HCT116 (cell line): ENCODE results near the gene PIWIL4. TPM values are rescaled to one million over a fixed set of nuclear protein-coding genes. Genes with fewer than 3 reads are reported as not detected.

ENCODE experiments used
- ATAC-seq: fragments of 200-7000 bp; cut with Tn5 transposase; 2 replicates; pipeline ENCODE4 v1.9.1; 2020; ENCODE audit warnings: mild to moderate bottlenecking, moderate library complexity
- BruUV-seq: library from RNA; stranded (reverse); fragments of 400-500 nt; replicated peaks from 2 replicates; lab custom pipeline; 2021; lab: Mats Ljungman, UMichigan
- CTCF ChIA-PET: fragments of 300-600 bp; sonication (Branson Sonifier 250); formaldehyde crosslinking; loops from one replicate; lab custom pipeline; 2021; ENCODE audit warnings: antibody characterized with exemption; lab: Charles Lee
- POLR2A ChIA-PET: fragments of 300-600, 350-600 bp; sonication (Branson Sonifier 250); formaldehyde crosslinking; loops from one replicate; lab custom pipeline; 2021; ENCODE audit warnings: antibody characterized with exemption; lab: Charles Lee
- RAD21 ChIA-PET, 2 experiments: fragments of 300-600 bp; sonication (Branson Sonifier 250); formaldehyde crosslinking; loops; one replicate each; lab custom pipeline; 2023; ENCODE audit warnings: low total read pairs in 2 of 2; ENCODE audit not compliant: uncharacterized antibody in 2 of 2, unreplicated experiment in 2 of 2, low non-redundant PET in 1 of 2; lab: Charles Lee
- DNase-seq: peaks from one replicate; pipeline ENCODE4 v3.0.0-alpha.2; 2010; ENCODE audit warnings: low read depth, low spot score
- H2AFZ ChIP-seq: fragments of 200-600 bp; shearing (Covaris generic), sonication (generic); 2 replicates; pipeline ENCODE4 v1.6.1; 2017; ENCODE audit warnings: low read depth, mixed run types, mixed read lengths, antibody characterized with exemption, low read length; ENCODE audit not compliant: poor library complexity, severe bottlenecking
- H3K27ac ChIP-seq: 2 replicates; pipeline ENCODE4 v1.5.1; 2012; ENCODE audit warnings: low read depth, low read length
- H3K27me3 ChIP-seq: fragments of 200-600 bp; sonication (generic); 2 replicates; pipeline ENCODE4 v1.6.1; 2016; ENCODE audit warnings: mixed run types, low read length, mixed read lengths; ENCODE audit not compliant: insufficient read depth
- H3K36me3 ChIP-seq, 2 experiments: fragments of 200-500 bp in 1 of 2; fragments of 200-600 bp in 1 of 2; sonication (Bioruptor generic) in 1 of 2; sonication (generic) in 1 of 2; 2 replicates each; pipeline versions ENCODE4 v1.5.1 to v1.6.1; 2014 to 2016; ENCODE audit warnings: low read length in 2 of 2, inconsistent platforms in 1 of 2, mixed read lengths in 1 of 2, mixed run types in 1 of 2; ENCODE audit not compliant: insufficient read depth in 2 of 2, control insufficient read depth in 1 of 2
- H3K4me1 ChIP-seq, 2 experiments: fragments of 200-600 bp in 1 of 2; sonication (generic) in 1 of 2; 2 replicates each; pipeline versions ENCODE4 v1.5.1 to v1.6.1; 2012 to 2017; ENCODE audit warnings: low read length in 2 of 2, inconsistent platforms in 1 of 2, mild to moderate bottlenecking in 1 of 2, mixed read lengths in 1 of 2, mixed run types in 1 of 2, moderate library complexity in 1 of 2; ENCODE audit not compliant: insufficient read depth in 2 of 2, control insufficient read depth in 1 of 2
- H3K4me2 ChIP-seq: fragments of 200-600 bp; sonication (generic); 2 replicates; pipeline ENCODE4 v1.6.1; 2017; ENCODE audit warnings: mixed run types, low read length, mixed read lengths
- H3K4me3 ChIP-seq, 2 experiments: fragments of 200-600 bp in 1 of 2; sonication (generic) in 1 of 2; replicated peaks in 1 of 2; 2 replicates each; pipeline ENCODE4 v1.5.1; 2011 to 2016; ENCODE audit warnings: low read length in 2 of 2, control low read depth in 1 of 2, low read depth in 1 of 2, mild to moderate bottlenecking in 1 of 2, mixed read lengths in 1 of 2, mixed run types in 1 of 2
- H3K79me2 ChIP-seq: fragments of 200-600 bp; sonication (generic); 2 replicates; pipeline ENCODE4 v1.6.1; 2017; ENCODE audit warnings: mild to moderate bottlenecking, mixed run types, low read length, moderate library complexity, mixed read lengths; ENCODE audit not compliant: insufficient read depth
- H3K9ac ChIP-seq: fragments of 200-600 bp; sonication (generic); 2 replicates; pipeline ENCODE4 v1.6.1; 2016; ENCODE audit warnings: low read length, mixed read lengths
- H3K9me2 ChIP-seq: fragments of 200-600 bp; sonication (generic), shearing (Covaris generic); 2 replicates; pipeline ENCODE4 v1.6.1; 2017; ENCODE audit warnings: mixed run types, mild to moderate bottlenecking, moderate library complexity; ENCODE audit not compliant: insufficient read depth
- H3K9me3 ChIP-seq, 2 experiments: fragments of 200-500 bp in 1 of 2; fragments of 200-600 bp in 1 of 2; sonication (Bioruptor generic) in 1 of 2; sonication (generic) in 1 of 2; 2 replicates each; pipeline ENCODE4 v1.6.1; 2014 to 2017; ENCODE audit warnings: low read length in 2 of 2, mixed read lengths in 2 of 2, inconsistent platforms in 1 of 2, low read depth in 1 of 2, mild to moderate bottlenecking in 1 of 2, mixed run types in 1 of 2, moderate library complexity in 1 of 2; ENCODE audit not compliant: control insufficient read depth in 1 of 2, insufficient read depth in 1 of 2
- H4K20me1 ChIP-seq: fragments of 200-600 bp; sonication (generic), shearing (Covaris generic); 2 replicates; pipeline ENCODE4 v1.6.1; 2017; ENCODE audit warnings: mixed run types, mild to moderate bottlenecking, moderate library complexity; ENCODE audit not compliant: insufficient read depth
- CEBPB ChIP-seq: IDR thresholded peaks from 2 replicates; pipeline ENCODE4 v1.6.1; 2012; ENCODE audit warnings: low read depth
- EGR1 ChIP-seq: IDR thresholded peaks from 2 replicates; pipeline ENCODE4 v1.6.1; 2012; ENCODE audit warnings: low read depth
- EZH2 ChIP-seq: fragments of 200-600 bp; sonication (generic); IDR thresholded peaks from 2 replicates; pipeline ENCODE4 v1.6.1; 2017; ENCODE audit warnings: antibody characterized with exemption, mixed run types
- EZH2phosphoT487 ChIP-seq: fragments of 200-600 bp; IDR thresholded peaks from 2 replicates; pipeline ENCODE4 v1.6.1; 2018; ENCODE audit warnings: antibody characterized with exemption, borderline replicate concordance
- FOSL1 ChIP-seq: IDR thresholded peaks from 2 replicates; pipeline ENCODE4 v1.6.1; 2012; ENCODE audit warnings: low read depth
- JUND ChIP-seq: IDR thresholded peaks from 2 replicates; pipeline ENCODE4 v1.6.1; 2012
- MAX ChIP-seq: IDR thresholded peaks from 2 replicates; pipeline ENCODE4 v1.6.1; 2012
- POLR2A ChIP-seq: IDR thresholded peaks from 2 replicates; pipeline ENCODE4 v1.7.0; 2011; ENCODE audit warnings: borderline replicate concordance; ENCODE audit not compliant: insufficient read depth, insufficient read length; ENCODE audit errors: extremely low read depth
- RAD21 ChIP-seq: IDR thresholded peaks from 2 replicates; pipeline ENCODE4 v1.6.1; 2012; ENCODE audit warnings: low read depth, mild to moderate bottlenecking
- SP1 ChIP-seq: IDR thresholded peaks from 2 replicates; pipeline ENCODE4 v1.6.1; 2012; ENCODE audit warnings: low read depth
- SRF ChIP-seq: IDR thresholded peaks from 2 replicates; pipeline ENCODE4 v1.6.1; 2012; ENCODE audit warnings: low read depth
- TCF7L2 ChIP-seq: IDR thresholded peaks from 2 replicates; pipeline ENCODE4 v1.7.0; 2011; ENCODE audit warnings: borderline replicate concordance, inconsistent platforms; ENCODE audit not compliant: insufficient read depth, insufficient read length; ENCODE audit errors: extremely low read depth
- YY1 ChIP-seq: IDR thresholded peaks from 2 replicates; pipeline ENCODE4 v1.6.1; 2011; ENCODE audit warnings: low read length, low read depth, moderate library complexity, mild to moderate bottlenecking; ENCODE audit not compliant: insufficient replicate concordance; ENCODE audit errors: extremely low read depth
- ZBTB33 ChIP-seq: IDR thresholded peaks from 2 replicates; pipeline ENCODE4 v1.6.1; 2011; ENCODE audit warnings: mild to moderate bottlenecking, low read length, moderate library complexity; ENCODE audit not compliant: insufficient replicate concordance; ENCODE audit errors: extremely low read depth
- ZFX ChIP-seq: fragments of 450-650 bp; IDR thresholded peaks from 2 replicates; pipeline ENCODE4 v1.6.1; 2017
- intact Hi-C: fragments of 100-400 bp; cut with micrococcal nuclease; formaldehyde crosslinking; loops from 2 replicates; pipeline ENCODE4 v1.10.0; 2022
- total RNA-seq: library from RNA; stranded (reverse); gene quantifications from one replicate; pipeline ENCODE4 v1.2.1, GENCODE V29; 2021; ENCODE audit not compliant: unreplicated experiment
- TF ChIP-seq, protein P1 (sequence below): IDR thresholded peaks from 2 replicates; pipeline ENCODE4 v1.6.1; 2012
- TF ChIP-seq, protein P2 (sequence below), 3 experiments: fragments of 200-600 bp in 1 of 3; sonication (generic) in 1 of 3; IDR thresholded peaks in 2 of 3; conservative IDR thresholded peaks in 1 of 3; 2 replicates each; pipeline ENCODE4 v1.5.1; 2012 to 2017; ENCODE audit warnings: low read depth in 2 of 3, low read length in 2 of 3, antibody characterized with exemption in 1 of 3, borderline replicate concordance in 1 of 3, control low read depth in 1 of 3, mild to moderate bottlenecking in 1 of 3, mixed read lengths in 1 of 3, mixed run types in 1 of 3, moderate library complexity in 1 of 3; ENCODE audit not compliant: insufficient read depth in 1 of 3

PIWIL4 gene
- total RNA-seq, 1 experiment from 2014 or later = 0.34 TPM

GRCh38 chr11:94543695-94544645, 23.2 kb upstream of the PIWIL4 start, which contains the start of gene FUT4 (continued):
- TF ChIP-seq EZH2 (no peak), SP1 (peak; percentile 57), TCF7L2 (peak; percentile 40), POLR2A (peak; percentile 52), EZH2phosphoT487 (no peak), EGR1 (peak; percentile 97)

GRCh38 chr11:94544646-94545263, 22.4 kb upstream of the PIWIL4 start:
- Histone ChIP-seq H4K20me1 (no peaks in the 10 kb centered on the region), H3K4me3 (peak overlapping the region; percentile 57 to 66), H3K4me2 (peak overlapping the region; percentile 71), H3K79me2 (peaks cover 9% of the 10 kb centered on the region; the same call in 1 of the 2 replicates), H2AFZ (no peak overlapping the region), H3K27ac (peak overlapping the region; percentile 94), H3K36me3 (no peaks in the 10 kb centered on the region), H3K9me3 (no peaks in the 10 kb centered on the region), H3K9ac (peak overlapping the region; percentile 75), H3K27me3 (no peaks in the 10 kb centered on the region), H3K4me1 (peaks cover 8 to 20% of the 10 kb centered on the region in 2 experiments; a peak in 3 of 4 replicates), H3K9me2 (no peaks in the 10 kb centered on the region)
- ChIA-PET POLR2A (interaction anchor here (0.8 to 1.3 kb wide), 4 partner anchors 13 to 803 kb away, joined by 3 to 4 read pairs (median 4); partner anchors contain the start of genes C11orf54 and TAF1D), CTCF (interaction anchor here (1.3 kb wide), 1 partner anchor 41 kb away, joined by 3 read pairs; no protein-coding TSS in a partner anchor), RAD21 (no interaction called here)
- ATAC-seq = no peak; the same call in 1 of the 2 replicates
- intact Hi-C loops = no loop called here
- DNase-seq = no peak
- BruUV-seq = no TSS peak
- TF ChIP-seq JUND (no peak), CEBPB (no peak), EGR1 (no peak), YY1 (no peak), SRF (no peak), RAD21 (no peak), FOSL1 (no peak), MAX (no peak), ZFX (no peak), ZBTB33 (no peak), EZH2phosphoT487 (no peak), POLR2A (no peak), EZH2 (no peak), SP1 (no peak)
- TF ChIP-seq, protein P1, sequence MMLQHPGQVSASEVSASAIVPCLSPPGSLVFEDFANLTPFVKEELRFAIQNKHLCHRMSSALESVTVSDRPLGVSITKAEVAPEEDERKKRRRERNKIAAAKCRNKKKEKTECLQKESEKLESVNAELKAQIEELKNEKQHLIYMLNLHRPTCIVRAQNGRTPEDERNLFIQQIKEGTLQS = no peak
- TF ChIP-seq, protein P2, sequence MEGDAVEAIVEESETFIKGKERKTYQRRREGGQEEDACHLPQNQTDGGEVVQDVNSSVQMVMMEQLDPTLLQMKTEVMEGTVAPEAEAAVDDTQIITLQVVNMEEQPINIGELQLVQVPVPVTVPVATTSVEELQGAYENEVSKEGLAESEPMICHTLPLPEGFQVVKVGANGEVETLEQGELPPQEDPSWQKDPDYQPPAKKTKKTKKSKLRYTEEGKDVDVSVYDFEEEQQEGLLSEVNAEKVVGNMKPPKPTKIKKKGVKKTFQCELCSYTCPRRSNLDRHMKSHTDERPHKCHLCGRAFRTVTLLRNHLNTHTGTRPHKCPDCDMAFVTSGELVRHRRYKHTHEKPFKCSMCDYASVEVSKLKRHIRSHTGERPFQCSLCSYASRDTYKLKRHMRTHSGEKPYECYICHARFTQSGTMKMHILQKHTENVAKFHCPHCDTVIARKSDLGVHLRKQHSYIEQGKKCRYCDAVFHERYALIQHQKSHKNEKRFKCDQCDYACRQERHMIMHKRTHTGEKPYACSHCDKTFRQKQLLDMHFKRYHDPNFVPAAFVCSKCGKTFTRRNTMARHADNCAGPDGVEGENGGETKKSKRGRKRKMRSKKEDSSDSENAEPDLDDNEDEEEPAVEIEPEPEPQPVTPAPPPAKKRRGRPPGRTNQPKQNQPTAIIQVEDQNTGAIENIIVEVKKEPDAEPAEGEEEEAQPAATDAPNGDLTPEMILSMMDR (IDR thresholded peaks at IDR 0.05 in 2 of 3, conservative IDR thresholded peaks at IDR 0.05 in 1 of 3; ENCODE audit: borderline replicate concordance in 1 of 3, insufficient read depth in 1 of 3, low read depth in 2 of 3, low read length in 2 of 3) = no peak
